Glutamatergic neuron (in vitro differentiated cells): ENCODE data around the gene AMBRA1. TPM values are rescaled to one million over a fixed set of nuclear protein-coding genes. Genes with fewer than 3 reads are reported as not detected.

Source experiments
- DNase-seq: peaks from one replicate; pipeline ENCODE4 v3.0.0; 2022
- H3K27ac Mint-ChIP-seq: one replicate; pipeline ENCODE4 v1.8.0; 2020; ENCODE audit warnings: mild to moderate bottlenecking, mixed read lengths, inconsistent platforms; ENCODE audit not compliant: unreplicated experiment
- H3K27me3 Mint-ChIP-seq: one replicate; pipeline ENCODE4 v1.8.0; 2020; ENCODE audit warnings: mild to moderate bottlenecking, moderate library complexity, mixed read lengths, inconsistent platforms; ENCODE audit not compliant: unreplicated experiment
- H3K36me3 Mint-ChIP-seq: one replicate; pipeline ENCODE4 v1.8.0; 2020; ENCODE audit warnings: mild to moderate bottlenecking, mixed read lengths, inconsistent platforms; ENCODE audit not compliant: unreplicated experiment
- H3K4me1 Mint-ChIP-seq: one replicate; pipeline ENCODE4 v1.8.0; 2020; ENCODE audit warnings: mild to moderate bottlenecking, low read depth, mixed read lengths, inconsistent platforms; ENCODE audit not compliant: unreplicated experiment
- H3K4me3 Mint-ChIP-seq: one replicate; pipeline ENCODE4 v1.8.0; 2020; ENCODE audit warnings: mild to moderate bottlenecking, mixed read lengths, inconsistent platforms; ENCODE audit not compliant: unreplicated experiment
- H3K9me3 Mint-ChIP-seq: one replicate; pipeline ENCODE4 v1.8.0; 2020; ENCODE audit warnings: mild to moderate bottlenecking, moderate library complexity, mixed read lengths, inconsistent platforms; ENCODE audit not compliant: unreplicated experiment
- total RNA-seq: library from RNA; stranded (reverse); fragmentation: NEBNext Ultra II Directional; extraction: Animal tissue kit (Norgen Biotek cat#: 25700); gene quantifications from one replicate; pipeline ENCODE4 v1.2.1, GENCODE V29; 2021; ENCODE audit not compliant: unreplicated experiment
- TF ChIP-seq, protein P1 (sequence below): fragments of 200-600 bp; sonication (generic); IDR thresholded peaks from one replicate; pipeline ENCODE4 v1.5.0; 2021; ENCODE audit not compliant: partially characterized antibody, unreplicated experiment

The AMBRA1 gene
- total RNA-seq, 1 donor from 2014 or later, result 49.0 TPM

DNA sequence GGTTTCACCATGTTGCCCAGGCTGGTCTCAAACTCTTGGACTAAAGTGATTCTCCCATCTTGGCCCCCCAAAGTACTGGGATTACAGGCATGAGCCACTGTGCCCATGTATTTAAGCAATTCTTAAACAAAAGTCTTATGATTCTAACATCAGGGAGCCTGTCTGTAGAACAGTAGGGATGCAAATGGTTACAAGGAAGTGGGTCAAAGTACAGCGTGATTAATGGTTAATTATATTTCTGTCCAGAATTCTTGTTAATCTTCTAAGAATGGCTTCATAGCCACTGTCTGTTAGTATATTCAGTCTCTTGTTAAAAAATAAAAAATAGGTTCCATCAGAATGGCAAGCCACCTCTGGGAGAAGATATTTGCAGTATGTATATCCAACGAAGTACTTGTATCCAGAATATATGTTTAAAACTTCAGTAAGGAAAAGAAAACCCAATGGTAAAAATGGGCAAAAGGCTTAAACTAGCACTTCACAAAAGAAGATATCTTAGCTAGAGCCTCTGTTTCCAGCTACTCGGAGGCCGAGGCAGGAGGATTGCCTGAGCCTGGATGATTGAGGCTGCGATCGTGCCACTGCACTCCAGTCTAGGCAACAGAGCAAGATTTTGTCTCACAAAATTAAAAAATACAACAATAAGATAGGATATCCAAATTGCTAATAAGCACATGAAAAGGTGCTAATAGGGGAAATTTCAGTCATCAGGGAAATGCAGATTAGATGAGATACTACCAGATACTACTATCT lies 46.4 kb upstream of the AMBRA1 start:
- no peak for DNase-seq
- Mint-ChIP-seq H3K9me3 (no peaks in the 10 kb centered on the region), H3K36me3 (peaks cover 4% of the 10 kb centered on the region), H3K4me1 (no peaks in the 10 kb centered on the region), H3K27ac (no peak overlapping the region), H3K4me3 (no peak overlapping the region), H3K27me3 (peaks cover 2% of the 10 kb centered on the region)
- TF ChIP-seq, protein P1, sequence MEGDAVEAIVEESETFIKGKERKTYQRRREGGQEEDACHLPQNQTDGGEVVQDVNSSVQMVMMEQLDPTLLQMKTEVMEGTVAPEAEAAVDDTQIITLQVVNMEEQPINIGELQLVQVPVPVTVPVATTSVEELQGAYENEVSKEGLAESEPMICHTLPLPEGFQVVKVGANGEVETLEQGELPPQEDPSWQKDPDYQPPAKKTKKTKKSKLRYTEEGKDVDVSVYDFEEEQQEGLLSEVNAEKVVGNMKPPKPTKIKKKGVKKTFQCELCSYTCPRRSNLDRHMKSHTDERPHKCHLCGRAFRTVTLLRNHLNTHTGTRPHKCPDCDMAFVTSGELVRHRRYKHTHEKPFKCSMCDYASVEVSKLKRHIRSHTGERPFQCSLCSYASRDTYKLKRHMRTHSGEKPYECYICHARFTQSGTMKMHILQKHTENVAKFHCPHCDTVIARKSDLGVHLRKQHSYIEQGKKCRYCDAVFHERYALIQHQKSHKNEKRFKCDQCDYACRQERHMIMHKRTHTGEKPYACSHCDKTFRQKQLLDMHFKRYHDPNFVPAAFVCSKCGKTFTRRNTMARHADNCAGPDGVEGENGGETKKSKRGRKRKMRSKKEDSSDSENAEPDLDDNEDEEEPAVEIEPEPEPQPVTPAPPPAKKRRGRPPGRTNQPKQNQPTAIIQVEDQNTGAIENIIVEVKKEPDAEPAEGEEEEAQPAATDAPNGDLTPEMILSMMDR, result no peak

GRCh38 chr11:46639197-46639839 lies 45.5 kb upstream of the AMBRA1 start:
- Mint-ChIP-seq H3K4me1 (no peaks in the 10 kb centered on the region), H3K27me3 (peaks cover 2% of the 10 kb centered on the region), H3K27ac (no peak overlapping the region), H3K9me3 (no peaks in the 10 kb centered on the region), H3K36me3 (peaks cover 4% of the 10 kb centered on the region), H3K4me3 (no peak overlapping the region)
- no peak for DNase-seq
- TF ChIP-seq, protein P1, result no peak

- no peak for DNase-seq
- no peaks in the 10 kb centered on the region for H3K36me3 Mint-ChIP-seq
- no peaks in the 10 kb centered on the region for H3K4me1 Mint-ChIP-seq
- TF ChIP-seq, protein P1, result no peak
- no peaks in the 10 kb centered on the region for H3K9me3 Mint-ChIP-seq
- H3K27me3 Mint-ChIP-seq, result peaks cover 2% of the 10 kb centered on the region
- no peak overlapping the region for H3K4me3 Mint-ChIP-seq
- H3K27ac Mint-ChIP-seq, result no peak overlapping the region
Observed at GRCh38 chr11:46637546-46637945, 43.7 kb upstream of the AMBRA1 start.

DNA sequence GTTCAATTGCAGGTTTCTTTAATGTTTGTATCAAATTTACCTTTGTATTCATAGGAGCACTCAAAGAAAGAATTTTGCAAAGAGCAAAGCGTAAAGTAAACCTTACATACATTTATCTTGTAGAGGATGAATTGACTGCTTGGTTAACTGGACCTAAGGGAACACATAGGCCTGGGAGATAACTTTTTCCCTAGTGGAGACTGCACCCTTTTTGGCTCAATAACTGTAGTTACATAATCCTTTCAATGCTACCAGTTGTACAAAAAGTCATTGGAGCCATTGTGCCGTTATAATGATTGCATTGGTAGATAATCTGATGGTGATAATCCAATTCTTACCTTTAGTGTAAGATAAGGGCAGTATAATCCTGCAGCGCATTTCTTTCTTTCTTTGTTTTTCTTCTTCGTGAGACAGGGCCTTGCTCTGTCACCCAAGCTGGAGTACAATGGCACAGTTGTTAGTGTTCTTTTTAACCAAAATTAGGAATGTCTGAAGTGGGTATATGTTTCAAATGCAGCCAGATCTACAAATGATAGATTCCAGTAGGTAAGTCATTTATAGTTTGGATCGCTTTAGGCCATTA lies 41.8 kb upstream of the AMBRA1 start:
- H3K4me3 Mint-ChIP-seq, result no peak overlapping the region
- no peaks in the 10 kb centered on the region for H3K4me1 Mint-ChIP-seq
- TF ChIP-seq, protein P1, result no peak
- H3K27me3 Mint-ChIP-seq, result no peaks in the 10 kb centered on the region
- DNase-seq, result no peak
- no peaks in the 10 kb centered on the region for H3K9me3 Mint-ChIP-seq
- no peaks in the 10 kb centered on the region for H3K36me3 Mint-ChIP-seq
- H3K27ac Mint-ChIP-seq, result no peak overlapping the region
